ENCODE results near the gene ZCCHC2.

The ZCCHC2 gene

DNA sequence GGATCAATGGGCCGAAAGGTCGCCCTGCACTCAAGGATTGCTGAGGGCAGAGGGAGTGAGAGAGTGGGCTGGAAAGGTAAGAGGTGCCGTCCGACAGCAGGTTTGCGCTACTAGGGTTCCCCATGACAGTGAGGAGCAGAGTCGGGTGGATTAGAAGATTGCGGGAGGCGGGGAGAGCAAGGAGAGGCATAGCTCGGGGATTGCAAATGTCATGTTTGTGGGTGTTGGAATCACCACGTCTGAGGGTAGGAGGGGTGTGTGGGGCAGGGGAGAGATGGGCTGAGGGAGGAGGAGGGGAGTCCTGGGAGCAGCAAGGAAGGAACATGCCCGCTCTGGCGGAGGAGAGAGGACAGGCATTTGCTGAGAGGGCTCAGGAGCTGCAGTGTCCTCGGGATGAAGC, 81.2 kb downstream of the ZCCHC2 start:
- Histone ChIP-seq H3K9ac (ENCODE audit: low read length) (no peak overlapping the region), H3K9me3 (ENCODE audit: low read length) (no peaks in the 10 kb centered on the region), H3K4me3 (ENCODE audit: low read depth, low read length, poor library complexity, severe bottlenecking) (no peak overlapping the region), H3K4me2 (ENCODE audit: low read length) (no peak overlapping the region), H3K27ac (ENCODE audit: low read depth, low read length, poor library complexity, severe bottlenecking) (no peak overlapping the region), H3K4me1 (ENCODE audit: insufficient read depth, low read length, severe bottlenecking) (no peaks in the 10 kb centered on the region), H3K79me2 (ENCODE audit: insufficient read depth, low read length) (no peaks in the 10 kb centered on the region), H2AFZ (ENCODE audit: low read length) (no peak overlapping the region), H3K9me2 (ENCODE audit: low read depth, low read length) (no peaks in the 10 kb centered on the region), H4K20me1 (ENCODE audit: insufficient read depth, low read length) (no peaks in the 10 kb centered on the region), H3K36me3 (ENCODE audit: insufficient read depth, low read length) (no peaks in the 10 kb centered on the region), H3K27me3 (ENCODE audit: insufficient read depth, low read length) (no peaks in the 10 kb centered on the region; the same call in 1 of the 2 replicates), H3F3A (ENCODE audit: insufficient read depth, low read length) (no peaks in the 10 kb centered on the region)
- no peak for TF ChIP-seq EZH2 (IDR thresholded peaks at IDR 0.05; ENCODE audit: borderline replicate concordance, low read length)
- TF ChIP-seq, protein P1, sequence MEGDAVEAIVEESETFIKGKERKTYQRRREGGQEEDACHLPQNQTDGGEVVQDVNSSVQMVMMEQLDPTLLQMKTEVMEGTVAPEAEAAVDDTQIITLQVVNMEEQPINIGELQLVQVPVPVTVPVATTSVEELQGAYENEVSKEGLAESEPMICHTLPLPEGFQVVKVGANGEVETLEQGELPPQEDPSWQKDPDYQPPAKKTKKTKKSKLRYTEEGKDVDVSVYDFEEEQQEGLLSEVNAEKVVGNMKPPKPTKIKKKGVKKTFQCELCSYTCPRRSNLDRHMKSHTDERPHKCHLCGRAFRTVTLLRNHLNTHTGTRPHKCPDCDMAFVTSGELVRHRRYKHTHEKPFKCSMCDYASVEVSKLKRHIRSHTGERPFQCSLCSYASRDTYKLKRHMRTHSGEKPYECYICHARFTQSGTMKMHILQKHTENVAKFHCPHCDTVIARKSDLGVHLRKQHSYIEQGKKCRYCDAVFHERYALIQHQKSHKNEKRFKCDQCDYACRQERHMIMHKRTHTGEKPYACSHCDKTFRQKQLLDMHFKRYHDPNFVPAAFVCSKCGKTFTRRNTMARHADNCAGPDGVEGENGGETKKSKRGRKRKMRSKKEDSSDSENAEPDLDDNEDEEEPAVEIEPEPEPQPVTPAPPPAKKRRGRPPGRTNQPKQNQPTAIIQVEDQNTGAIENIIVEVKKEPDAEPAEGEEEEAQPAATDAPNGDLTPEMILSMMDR (IDR thresholded peaks at IDR 0.05; ENCODE audit: low read length) = no peak

DNA sequence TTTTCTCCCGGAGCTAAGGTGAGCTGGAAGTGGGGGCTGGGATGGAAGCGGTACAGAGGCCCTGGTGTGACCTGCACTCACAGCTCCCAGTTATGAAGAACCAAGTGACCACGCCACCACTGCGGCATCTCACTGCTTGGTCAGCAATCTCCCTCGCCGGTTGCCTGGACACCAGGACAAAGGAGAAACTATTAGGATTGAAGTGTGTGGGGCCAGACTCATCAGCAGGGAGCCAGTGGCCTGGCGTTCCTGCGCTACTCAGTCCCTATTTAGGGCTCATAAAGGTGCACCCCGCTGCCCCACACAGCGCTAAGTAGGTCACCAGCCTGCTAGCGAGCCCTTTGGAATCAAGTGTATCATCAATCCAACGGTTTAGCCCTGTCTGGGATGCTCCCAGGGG, 82.9 kb downstream of the ZCCHC2 start:
- H3K27ac ChIP-seq (ENCODE audit: low read depth, low read length, poor library complexity, severe bottlenecking) = no peak overlapping the region

DNA sequence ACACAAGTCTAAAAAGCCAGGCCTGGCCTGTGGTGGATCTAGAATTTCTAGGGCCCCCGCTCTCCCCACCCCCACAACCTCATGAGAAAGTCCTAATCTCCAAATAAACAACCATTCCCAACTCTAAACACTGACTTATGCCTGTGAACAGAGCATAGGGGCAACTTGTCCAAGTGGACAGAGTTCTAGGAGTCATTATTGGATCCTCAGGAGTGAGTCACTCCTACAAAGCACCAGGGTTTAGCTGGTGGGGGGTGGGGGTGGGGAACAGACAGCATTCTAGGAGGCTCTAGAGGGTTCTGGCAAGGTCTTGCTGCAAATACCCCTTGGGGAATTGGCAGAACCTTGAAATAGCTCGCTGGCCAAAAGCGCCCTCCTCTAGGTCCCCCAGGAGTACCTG, 83.3 kb downstream of the ZCCHC2 start:
- Histone ChIP-seq H3K27me3 (ENCODE audit: insufficient read depth, low read length) (no peaks in the 10 kb centered on the region; the same call in 1 of the 2 replicates), H3K4me2 (ENCODE audit: low read length) (no peak overlapping the region), H3K9me3 (ENCODE audit: low read length) (no peaks in the 10 kb centered on the region), H3K9me2 (ENCODE audit: low read depth, low read length) (no peaks in the 10 kb centered on the region), H3K9ac (ENCODE audit: low read length) (no peak overlapping the region), H3K27ac (ENCODE audit: low read depth, low read length, poor library complexity, severe bottlenecking) (no peak overlapping the region), H3K79me2 (ENCODE audit: insufficient read depth, low read length) (no peaks in the 10 kb centered on the region), H3K4me3 (ENCODE audit: low read depth, low read length, poor library complexity, severe bottlenecking) (no peak overlapping the region), H2AFZ (ENCODE audit: low read length) (no peak overlapping the region), H3K4me1 (ENCODE audit: insufficient read depth, low read length, severe bottlenecking) (no peaks in the 10 kb centered on the region), H3K36me3 (ENCODE audit: insufficient read depth, low read length) (no peaks in the 10 kb centered on the region), H3F3A (ENCODE audit: insufficient read depth, low read length) (no peaks in the 10 kb centered on the region), H4K20me1 (ENCODE audit: insufficient read depth, low read length) (no peaks in the 10 kb centered on the region)
- TF ChIP-seq EZH2 (IDR thresholded peaks at IDR 0.05; ENCODE audit: borderline replicate concordance, low read length) = no peak
- TF ChIP-seq, protein P1 (IDR thresholded peaks at IDR 0.05; ENCODE audit: low read length) = no peak

More for the DNA sequence above, 82.9 kb downstream of the ZCCHC2 start:
- H3F3A ChIP-seq (ENCODE audit: insufficient read depth, low read length) = no peaks in the 10 kb centered on the region
- TF ChIP-seq, protein P1 (IDR thresholded peaks at IDR 0.05; ENCODE audit: low read length) = no peak
- TF ChIP-seq EZH2 (IDR thresholded peaks at IDR 0.05; ENCODE audit: borderline replicate concordance, low read length) = no peak
- H3K9me2 ChIP-seq (ENCODE audit: low read depth, low read length) = no peaks in the 10 kb centered on the region
- H3K4me1 ChIP-seq (ENCODE audit: insufficient read depth, low read length, severe bottlenecking) = no peaks in the 10 kb centered on the region
- no peak overlapping the region for H3K4me3 ChIP-seq (ENCODE audit: low read depth, low read length, poor library complexity, severe bottlenecking)
- H3K9me3 ChIP-seq (ENCODE audit: low read length) = no peaks in the 10 kb centered on the region
- no peaks in the 10 kb centered on the region for H3K79me2 ChIP-seq (ENCODE audit: insufficient read depth, low read length)
- no peak overlapping the region for H3K4me2 ChIP-seq (ENCODE audit: low read length)
- no peaks in the 10 kb centered on the region for H3K36me3 ChIP-seq (ENCODE audit: insufficient read depth, low read length)
- no peaks in the 10 kb centered on the region; the same call in 1 of the 2 replicates for H3K27me3 ChIP-seq (ENCODE audit: insufficient read depth, low read length)
- no peak overlapping the region for H3K9ac ChIP-seq (ENCODE audit: low read length)
- no peak overlapping the region for H2AFZ ChIP-seq (ENCODE audit: low read length)
- no peaks in the 10 kb centered on the region for H4K20me1 ChIP-seq (ENCODE audit: insufficient read depth, low read length)

All from OCI-LY1 (cell line).